GM21381 (cell line): Measurements from ENCODE around the gene CNOT4.

Experiments
- ATAC-seq: cut with Tn5 transposase; IDR thresholded peaks from one replicate; pipeline ENCODE4 v1.9.1; 2021; ENCODE audit warnings: mild to moderate bottlenecking, moderate library complexity; ENCODE audit not compliant: unreplicated experiment

CNOT4 gene

DNA sequence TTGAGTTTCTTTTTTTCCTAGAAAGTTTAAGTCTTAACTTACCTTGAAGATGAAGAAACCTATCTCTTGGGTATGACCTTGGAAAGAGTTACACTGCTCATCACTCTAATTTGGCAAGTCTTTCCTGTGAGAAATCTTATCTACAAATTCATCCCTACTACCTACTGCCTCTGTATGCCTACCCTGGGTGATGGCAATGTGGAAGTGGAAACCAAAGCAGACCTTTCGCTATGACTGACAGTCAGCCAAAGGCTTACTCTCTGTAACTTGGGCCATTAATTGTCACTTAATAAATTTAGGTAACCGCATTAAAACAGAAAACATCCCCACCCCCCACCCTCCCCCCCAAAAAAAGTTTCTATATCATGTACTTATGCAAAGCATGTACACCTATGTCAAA, 103.9 kb downstream of the CNOT4 start:
- ATAC-seq, result no peak

DNA sequence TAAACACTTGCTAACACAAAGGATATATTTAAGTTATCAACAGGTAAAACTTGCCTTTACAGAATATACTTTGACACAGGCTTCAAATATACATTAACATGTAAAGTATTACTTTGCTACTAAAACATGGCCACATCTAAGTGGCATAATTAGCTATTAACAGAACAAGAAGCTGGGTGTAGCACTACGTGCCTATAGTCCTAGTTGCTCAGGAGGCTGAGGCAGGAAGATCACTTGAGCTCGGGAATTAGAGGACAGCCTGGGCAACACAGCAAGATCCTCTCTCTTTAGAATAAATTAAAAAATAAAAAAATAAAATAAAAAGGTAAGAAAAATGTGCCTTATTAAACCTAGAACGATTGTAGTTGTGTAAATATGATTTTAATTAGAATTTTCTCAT, 106.6 kb downstream of the CNOT4 start:
- no peak for ATAC-seq

DNA sequence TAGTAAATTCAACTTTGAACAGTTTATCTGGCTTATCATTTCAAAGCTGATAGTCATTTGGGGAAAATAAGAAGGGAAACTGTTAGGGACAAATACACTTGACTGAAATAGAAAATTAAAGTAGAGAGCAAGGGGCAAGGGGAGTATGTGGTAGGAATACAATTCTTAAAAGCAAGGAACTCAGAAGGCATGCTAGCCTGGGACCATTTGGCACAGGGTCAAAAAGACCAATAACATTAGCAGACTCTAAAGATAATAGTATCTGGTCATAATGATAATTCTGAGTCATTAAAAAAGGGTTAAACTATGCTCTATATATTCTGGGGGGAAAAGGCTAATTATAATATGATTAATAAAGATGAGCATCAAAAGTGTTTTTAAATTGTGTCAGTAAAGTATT, 112.2 kb downstream of the CNOT4 start:
- ATAC-seq, result no peak

DNA sequence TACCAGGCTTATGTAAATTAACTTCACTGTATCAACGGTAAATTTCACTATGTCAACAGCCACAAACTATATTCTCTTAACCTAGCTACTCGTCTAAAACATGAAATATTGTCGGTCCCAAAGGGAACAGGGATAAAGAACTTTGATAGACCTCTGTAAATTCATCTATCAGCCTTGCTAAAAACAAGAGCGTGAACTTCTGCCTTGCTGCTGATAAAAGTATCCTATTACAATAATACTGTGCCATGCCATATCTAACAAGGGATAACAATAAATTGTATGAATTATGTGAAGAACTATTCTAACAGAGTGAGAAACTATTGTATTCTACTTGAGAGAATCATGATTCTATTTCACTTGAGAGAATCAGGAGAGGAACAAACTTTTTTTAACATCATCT, 117.2 kb downstream of the CNOT4 start:
- no peak for ATAC-seq

DNA sequence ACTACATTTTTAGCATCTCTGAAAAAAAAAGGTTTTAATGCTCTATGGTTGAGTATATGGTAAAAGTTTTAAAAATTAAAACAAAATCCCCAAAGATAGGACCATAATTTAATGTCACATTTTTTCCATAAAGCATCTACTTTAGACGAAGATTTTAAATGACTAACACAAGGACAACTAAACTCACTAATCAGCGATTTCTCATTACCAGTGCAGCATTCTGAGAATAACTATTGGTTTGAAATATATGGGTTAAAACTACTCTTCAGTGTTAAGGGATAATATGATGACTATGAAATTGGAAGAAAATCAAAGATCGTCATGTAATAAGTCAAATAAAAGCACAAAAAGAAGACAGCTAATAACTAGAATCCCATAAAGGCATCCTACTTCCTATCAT, 118.4 kb downstream of the CNOT4 start:
- no peak for ATAC-seq

DNA sequence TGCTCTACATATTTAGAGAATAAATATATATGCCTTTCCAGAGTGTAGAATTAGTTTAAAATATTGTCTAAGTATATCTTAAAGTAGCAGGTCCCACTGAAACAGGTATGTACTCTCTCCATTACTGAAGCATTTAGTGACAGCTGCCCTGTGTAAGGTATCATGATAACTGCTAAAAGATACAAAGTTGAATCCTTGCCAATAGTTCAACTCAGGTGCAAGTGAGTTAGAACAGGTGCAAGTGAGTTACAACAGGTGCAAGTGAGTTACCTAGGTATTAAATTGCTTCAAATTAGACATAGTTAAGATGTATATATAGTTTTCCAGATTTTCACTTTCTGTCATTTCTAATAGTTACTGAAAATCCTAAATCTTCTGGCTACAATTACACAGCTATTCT, 119.1 kb downstream of the CNOT4 start:
- ATAC-seq, result no peak

DNA sequence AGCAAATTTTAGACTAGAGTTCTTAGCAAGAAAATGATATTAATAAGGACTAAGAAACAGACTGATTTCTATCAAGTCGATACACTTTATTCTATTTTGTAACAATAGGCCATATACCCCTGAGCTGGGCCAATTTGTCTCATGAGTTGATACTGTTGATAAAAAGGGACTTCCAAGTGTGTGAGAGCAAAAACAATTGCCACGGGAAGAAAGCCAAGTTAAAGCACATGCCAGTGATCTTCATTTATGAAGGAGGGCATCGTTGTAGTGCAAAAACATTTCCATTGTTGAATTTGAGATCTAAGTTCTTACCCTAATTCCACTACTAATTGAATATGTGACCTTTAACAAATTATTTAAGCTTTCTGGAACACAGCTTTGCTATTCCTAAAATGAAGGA, 119.9 kb downstream of the CNOT4 start:
- ATAC-seq, result no peak

DNA sequence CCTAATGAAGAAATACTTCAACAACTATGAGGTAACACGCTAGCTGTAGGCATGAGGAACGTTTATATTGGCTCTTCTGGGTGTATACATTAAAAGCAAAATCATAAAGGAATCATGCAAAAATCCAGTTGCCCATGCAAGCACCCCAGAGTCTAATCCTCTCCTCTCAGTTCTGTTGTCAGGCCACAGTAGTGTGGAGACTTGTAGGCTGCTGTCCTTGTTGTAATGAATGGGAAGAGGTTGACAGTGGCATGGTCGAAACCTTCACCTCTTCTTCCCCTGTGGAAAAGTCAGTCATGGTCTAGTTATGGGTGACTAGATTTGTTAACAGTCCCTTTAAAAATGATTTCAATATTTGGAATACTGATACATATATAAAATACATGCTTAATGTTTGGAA, 121.3 kb downstream of the CNOT4 start:
- ATAC-seq, result no peak

DNA sequence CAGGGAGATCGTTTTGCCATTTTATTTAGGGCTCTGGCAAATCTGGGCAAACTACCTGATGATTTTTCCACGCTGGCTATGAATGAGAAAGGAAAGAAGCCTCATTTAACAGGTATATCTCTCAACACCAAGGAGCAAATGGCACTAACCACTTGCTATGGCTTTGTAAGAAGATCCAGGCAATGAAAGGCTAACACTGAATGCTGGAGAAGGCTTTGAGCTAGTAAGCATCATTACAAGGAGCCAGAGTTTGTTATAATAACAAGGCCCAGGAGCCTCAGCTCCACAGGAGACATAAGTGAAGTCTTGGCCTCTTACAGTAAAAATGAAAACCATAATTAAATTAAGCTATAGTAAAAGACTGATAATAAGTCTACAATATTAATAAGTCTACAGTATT, 123.1 kb downstream of the CNOT4 start:
- ATAC-seq, result no peak

DNA sequence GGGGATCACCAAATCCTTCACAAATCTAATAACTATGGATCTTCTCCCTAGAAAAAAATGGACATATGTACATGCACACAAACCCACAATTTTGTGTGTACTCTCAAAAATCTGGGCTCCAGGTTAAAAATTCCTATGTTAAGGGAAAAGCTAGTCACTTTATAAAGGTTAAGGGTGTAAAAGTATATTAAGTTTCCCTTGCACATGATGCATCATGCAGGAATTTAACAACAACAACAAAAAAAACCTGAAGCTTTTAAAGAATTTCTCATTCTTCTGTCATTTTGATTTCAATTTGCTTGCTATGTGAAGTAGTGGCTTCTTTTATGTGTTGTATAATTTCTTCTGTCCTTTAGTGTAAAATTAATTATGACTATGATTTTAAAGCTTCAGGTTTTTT, 123.7 kb downstream of the CNOT4 start:
- no peak for ATAC-seq

DNA sequence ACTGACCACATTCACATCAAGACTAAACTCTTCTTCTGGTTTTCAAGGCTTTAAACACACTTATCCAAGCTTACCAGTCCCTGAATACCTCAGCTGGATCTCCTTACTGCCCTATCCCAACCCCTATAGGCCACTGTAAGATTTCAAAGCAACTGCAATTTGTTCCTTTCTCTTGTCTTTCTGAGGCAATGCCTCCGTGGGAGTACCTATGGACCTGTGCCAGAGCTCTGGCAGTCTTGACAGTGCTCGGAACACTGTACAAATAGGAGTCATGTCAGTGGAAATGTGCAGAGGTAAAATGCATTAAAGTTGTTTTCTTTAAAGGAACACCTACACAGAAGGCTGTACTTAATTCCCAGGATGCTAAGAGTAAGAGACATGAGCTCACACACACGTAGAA, 124.7 kb downstream of the CNOT4 start:
- no peak for ATAC-seq

DNA sequence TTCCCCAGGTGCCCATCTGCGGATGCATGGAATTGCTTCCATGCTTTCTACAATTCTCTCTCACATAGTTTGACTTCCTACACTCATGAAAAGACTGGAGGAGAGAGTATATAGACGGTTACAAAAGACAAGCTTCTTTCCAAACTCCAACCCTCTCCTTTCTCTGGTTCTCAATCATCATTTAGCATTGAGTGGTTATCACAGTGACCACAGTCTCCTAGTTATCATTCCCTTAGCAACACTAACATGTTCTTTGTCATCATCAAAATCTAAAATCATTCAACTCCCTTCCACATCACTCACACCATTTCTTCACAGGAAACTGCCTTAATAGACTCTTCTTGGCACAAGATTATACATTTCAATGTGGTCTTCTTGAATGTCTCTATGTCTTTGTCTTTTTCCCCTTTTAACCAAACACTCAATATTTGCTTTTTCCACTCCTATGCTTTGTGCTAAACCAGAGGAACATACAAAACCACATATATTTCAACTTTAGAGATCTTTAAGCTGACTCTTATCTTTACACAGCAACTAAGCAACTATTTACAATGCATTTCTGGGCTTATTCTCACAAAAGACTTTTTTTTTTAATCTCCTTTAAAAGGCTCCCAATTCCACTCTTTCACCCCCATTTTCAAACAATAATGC, 126.3 kb downstream of the CNOT4 start:
- no peak for ATAC-seq

DNA sequence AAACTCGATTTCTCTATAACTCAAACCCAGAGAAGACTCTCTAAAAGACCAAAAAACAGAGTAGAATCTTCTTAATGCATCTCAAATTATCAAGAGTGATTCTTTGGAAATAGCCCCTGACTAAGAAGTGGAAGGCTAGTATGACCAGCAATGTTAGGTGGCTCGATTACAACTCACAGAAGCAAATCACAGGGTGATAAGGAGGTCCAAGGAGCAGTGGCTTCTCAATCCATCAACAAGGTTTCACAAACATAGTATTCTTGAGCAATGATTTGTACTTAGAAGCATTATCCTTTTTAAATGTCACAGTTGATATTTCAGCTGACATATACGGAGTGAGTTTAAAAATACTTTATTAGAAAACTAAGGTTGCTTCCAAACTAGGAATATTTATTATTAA, 127.7 kb downstream of the CNOT4 start:
- no peak for ATAC-seq

DNA sequence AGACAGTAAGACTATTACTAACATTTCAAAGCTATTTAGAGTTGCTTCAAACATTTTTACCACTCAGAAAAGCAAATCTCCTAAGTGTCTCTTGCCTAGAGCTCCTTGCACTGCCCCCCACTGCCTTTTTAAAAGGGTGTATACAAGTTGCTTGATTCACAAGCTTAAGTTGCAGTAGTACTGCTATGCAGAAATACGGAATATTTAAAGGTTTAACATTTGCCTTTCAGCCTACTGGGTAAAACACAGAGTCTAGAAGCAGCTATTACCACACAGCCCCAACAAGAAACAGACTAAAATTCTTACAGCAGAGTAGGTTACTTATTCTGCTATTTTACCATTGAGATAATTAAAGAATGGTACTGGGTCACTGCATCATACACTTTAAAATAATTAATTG, 128.5 kb downstream of the CNOT4 start:
- ATAC-seq, result no peak

DNA sequence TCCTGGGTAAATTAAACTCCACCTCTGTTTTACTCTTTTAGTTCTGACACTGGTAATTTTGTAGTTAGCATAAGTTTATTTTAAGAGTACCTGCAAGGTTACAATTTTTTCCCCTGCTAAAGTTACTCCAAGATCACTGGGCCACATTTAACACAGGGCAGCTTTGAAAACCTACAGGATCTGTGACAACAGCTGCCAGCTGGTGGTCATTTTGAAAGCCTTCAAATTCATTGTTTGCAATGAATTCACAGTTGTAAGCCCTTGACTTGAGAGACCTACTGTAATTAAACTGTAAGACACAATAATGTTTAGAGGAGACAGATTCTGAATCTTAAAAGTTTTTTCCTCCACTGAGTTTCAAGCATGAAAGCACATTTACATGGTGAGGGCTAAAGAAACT, 129.6 kb downstream of the CNOT4 start:
- no peak for ATAC-seq

DNA sequence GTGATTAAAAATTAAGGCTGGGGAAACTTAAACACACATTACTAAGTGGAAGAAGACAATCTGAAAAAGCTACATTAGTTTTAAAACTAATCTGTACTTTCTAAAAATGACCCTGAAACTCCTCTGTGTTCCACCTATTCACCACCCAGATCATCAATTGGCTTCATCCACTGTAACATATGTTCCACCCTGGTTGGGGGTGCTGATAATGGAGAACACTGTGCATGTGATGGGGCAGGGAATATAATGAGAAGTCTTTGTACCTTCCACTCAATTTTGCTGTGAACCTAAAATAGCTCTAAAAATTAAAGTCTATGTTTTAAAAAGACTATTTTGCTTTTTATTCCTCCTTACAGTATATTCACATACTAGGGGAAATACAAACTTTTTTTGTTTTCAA, 132.7 kb downstream of the CNOT4 start:
- no peak for ATAC-seq

DNA sequence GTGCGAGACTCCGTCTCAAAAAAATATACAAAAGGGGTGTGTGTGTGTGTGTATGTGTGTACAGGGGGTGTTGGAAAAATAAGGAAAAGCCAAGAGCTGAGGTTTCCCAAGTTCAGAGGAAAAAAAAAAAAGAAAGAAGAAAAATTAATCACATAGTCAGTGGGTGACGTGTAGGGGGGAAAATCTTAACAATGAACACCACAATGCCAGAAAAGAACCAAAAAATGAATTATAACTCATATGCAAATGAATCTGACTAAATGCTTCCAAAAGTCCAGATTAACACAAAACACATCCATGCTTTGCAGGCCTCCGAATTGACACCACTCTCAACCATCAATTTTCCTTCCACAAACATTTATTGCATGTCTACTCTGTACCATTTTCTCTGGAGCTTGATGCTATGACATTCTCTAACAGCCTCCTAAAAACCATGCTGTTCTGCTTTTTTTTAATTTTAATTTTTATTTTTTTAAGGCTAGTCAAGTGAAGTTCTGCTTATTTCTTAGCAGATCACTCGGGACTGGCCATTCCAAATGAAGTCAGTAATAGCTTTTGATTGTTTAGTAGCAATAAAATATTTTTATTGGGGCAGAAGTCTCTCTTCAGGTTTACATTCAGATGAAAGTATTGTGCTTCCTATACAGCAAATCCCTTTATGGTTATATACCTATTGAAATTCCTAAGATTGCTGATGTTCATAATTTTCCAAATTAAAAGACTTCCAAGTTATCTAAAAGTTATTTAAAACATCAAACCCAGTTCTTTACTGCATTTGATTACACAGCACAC, 133.8 kb downstream of the CNOT4 start:
- ATAC-seq, result no peak

DNA sequence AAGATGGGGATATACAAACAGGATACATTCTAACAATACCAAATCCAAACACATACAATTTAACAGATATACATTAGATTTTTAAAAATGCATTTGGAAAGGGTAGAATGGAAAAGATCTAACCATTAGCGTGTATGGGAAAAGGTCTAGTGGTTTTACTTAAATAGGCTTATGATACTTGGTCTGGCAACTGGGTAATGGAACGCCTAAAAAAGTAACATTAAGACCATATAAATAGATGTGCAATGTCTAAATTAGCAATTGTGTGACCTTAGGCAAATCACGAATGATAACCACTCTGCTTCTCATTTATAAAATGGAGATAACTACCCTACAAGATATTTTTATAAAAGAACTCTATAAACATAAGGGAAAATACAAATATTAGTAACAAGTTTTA, 135.2 kb downstream of the CNOT4 start:
- ATAC-seq, result no peak

DNA sequence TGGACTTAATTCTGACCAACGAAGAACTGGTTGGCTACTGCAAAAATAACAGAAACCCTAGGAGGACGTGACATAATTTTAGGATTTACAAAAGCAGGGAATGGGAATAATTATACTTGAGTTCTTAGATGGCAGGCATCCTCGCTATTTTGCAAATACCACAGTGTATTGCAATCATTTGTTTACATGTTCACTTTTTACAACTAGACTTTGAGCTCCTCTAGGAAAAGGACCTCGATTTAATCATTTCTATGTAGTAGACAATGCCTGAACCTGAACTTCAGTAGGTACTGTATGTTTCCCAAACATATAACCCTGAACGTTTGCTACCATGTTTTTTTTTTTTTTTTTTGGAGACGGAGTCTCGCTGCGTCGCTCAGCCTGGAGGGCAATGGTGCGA, 137.7 kb downstream of the CNOT4 start:
- no peak for ATAC-seq

DNA sequence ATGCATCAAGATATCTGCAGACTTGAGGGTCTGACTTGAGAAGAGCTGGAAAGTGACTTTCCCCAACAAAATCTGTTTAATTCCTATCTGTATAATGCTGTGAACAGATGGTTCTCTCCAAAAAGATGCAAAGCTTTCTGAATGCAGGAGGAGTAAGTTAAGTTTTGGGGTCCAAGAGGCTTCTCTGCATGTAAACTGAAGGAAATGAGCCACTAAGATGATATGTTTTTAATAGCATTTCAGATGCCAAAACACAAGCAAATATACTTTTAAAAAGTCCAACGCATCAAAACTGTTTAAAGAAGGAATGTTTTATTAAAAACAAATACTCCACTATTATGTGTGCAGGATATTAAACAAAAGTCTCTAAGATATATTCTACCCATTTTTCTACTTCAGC, 139.2 kb downstream of the CNOT4 start:
- ATAC-seq, result no peak

DNA sequence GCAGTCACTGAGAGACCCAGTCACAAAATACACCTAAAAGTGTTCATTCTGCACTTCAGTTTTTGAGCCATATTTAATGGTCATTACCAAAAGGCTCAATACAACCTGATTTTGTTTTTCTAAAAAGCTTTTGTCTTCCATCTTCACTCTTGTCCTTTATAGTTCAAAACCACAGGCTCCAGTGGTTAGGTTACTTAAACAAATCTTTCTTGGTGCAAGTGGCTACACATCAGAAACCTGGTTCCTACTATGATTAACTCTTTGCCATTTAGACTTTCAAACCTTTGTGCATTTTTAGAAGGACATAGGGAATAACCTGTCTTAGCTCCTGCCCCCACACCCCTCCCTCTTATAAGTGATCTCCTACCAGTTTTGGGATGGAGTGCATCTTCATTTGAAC, 140.5 kb downstream of the CNOT4 start:
- no peak for ATAC-seq

DNA sequence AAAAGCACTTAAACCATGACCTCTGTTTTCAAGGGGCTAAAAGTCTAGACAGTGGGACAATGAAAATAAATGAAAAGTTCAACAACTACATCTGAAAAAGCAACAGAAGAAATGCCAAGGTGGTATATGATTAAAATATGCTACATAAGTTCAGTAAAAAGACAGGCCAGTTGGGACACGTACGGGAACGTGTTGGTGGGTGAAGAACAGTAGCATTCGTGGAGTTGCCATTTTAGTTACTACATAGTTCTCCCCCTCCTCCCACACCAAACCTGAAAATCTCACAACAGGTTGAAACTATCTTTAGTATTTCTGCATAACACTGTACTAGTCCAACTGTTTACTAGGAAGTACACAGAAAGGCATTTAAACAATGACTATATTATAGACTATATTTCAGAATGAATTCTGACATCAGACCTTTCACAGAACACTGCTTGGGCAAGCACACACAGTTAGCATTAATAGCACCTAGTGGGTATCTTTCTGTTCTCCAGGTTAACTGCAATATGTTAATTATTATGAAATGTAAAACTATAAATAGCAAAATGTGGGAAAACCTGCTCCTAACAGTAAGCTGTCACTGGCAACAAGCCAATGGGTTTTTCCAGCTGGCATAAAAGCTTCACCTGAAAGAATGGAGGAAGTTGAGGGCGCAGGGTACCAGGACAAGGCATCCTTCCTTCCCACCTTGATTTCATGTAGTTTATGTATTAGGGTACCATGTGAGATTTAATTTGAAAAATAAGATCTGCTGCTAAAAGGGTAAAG, 141.3 kb downstream of the CNOT4 start:
- ATAC-seq, result no peak
